Kidney (tissue), 14 donors: ENCODE measurements around the gene KCNJ5. TPM values are rescaled to one million over a fixed set of nuclear protein-coding genes. Genes with fewer than 3 reads are reported as not detected.
"Not testable (repeated sequence)": the region's sequence is repeated elsewhere in the genome, so short reads cannot be mapped to it uniquely, and the experiment has no call there.

Experiments
- DNase-seq, 5 donors: peaks; one replicate each; pipeline ENCODE4 v3.0.0-alpha.2; 2013 to 2020
- FAIRE-seq: peaks from 2 replicates; lab custom pipeline; 2012; peaks lifted over from hg19 to GRCh38; lab: Jason Lieb, UNC
- H3K27ac ChIP-seq, 2 donors: one replicate each; pipeline ENCODE4 v1.7.0; 2013; ENCODE audit warnings: low read depth in 2 of 2, low read length in 2 of 2, inconsistent platforms in 1 of 2
- H3K27me3 ChIP-seq: one replicate; pipeline ENCODE4 v1.7.1; 2013; ENCODE audit warnings: low read length, inconsistent platforms; ENCODE audit not compliant: control insufficient read depth, insufficient read depth
- H3K36me3 ChIP-seq, 3 donors: one replicate each; pipeline versions ENCODE4 v1.7.0 to v1.7.1; 2013; ENCODE audit warnings: low read length in 3 of 3, control low read depth in 1 of 3, inconsistent platforms in 1 of 3; ENCODE audit not compliant: insufficient read depth in 3 of 3, control insufficient read depth in 2 of 3
- H3K4me1 ChIP-seq, 3 donors: one replicate each; pipeline versions ENCODE4 v1.7.0 to v1.7.1; 2013; ENCODE audit warnings: low read length in 3 of 3, inconsistent platforms in 1 of 3, low read depth in 1 of 3; ENCODE audit not compliant: control insufficient read depth in 2 of 3, insufficient read depth in 2 of 3
- H3K4me3 ChIP-seq, 3 donors: one replicate each; pipeline versions ENCODE4 v1.7.0 to v1.8.1; 2013; ENCODE audit warnings: low read length in 3 of 3, control low read depth in 1 of 3, inconsistent platforms in 1 of 3
- H3K9ac ChIP-seq, 3 donors: one replicate each; pipeline versions ENCODE4 v1.7.0 to v1.7.1; 2013; ENCODE audit warnings: low read length in 3 of 3, control low read depth in 1 of 3, inconsistent platforms in 1 of 3
- H3K9me3 ChIP-seq, 3 donors: one replicate each; pipeline versions ENCODE4 v1.7.0 to v1.7.1; 2013; ENCODE audit warnings: low read length in 3 of 3, control low read depth in 1 of 3, inconsistent platforms in 1 of 3; ENCODE audit not compliant: control insufficient read depth in 2 of 3, insufficient read depth in 1 of 3
- intact Hi-C: fragments of 100-400 bp; cut with DNase I; formaldehyde crosslinking; loops from one replicate; pipeline ENCODE4 v1.11.1; 2022
- polyA plus RNA-seq: library from polyadenylated mRNA; stranded (reverse); fragments of 350-450 nt; fragmentation: Illumina TruSeq; extraction: RNeasy Lipid Tissue Mini Kit (QIAGEN cat#74804); gene quantifications from one replicate; pipeline ENCODE4 v1.2.3, GENCODE V29; 2014; ENCODE audit warnings: low read depth, low replicate concordance; ENCODE audit not compliant: insufficient read depth
- total RNA-seq: library from RNA; stranded (reverse); fragmentation: NEBNext Ultra II Directional; extraction: Animal tissue kit (Norgen Biotek cat#: 25700); gene quantifications from one replicate; pipeline ENCODE4 v1.2.1, GENCODE V29; 2021
- TF ChIP-seq, protein P1 (sequence below): IDR thresholded peaks from 3 replicates; pipeline ENCODE4 v1.5.1; 2012; ENCODE audit warnings: mild to moderate bottlenecking, moderate library complexity, borderline replicate concordance; ENCODE audit not compliant: insufficient read depth; ENCODE audit errors: extremely low read depth
- donor health status: control.
- donor health status: control.
- donor health status: control.
- donor health status: control.
- donor health status: control.
- donor health status: DM: yes; HTN: yes; CAD: no.
- donor health status: Normal renal cell carcinoma (clear cell type).

Gene KCNJ5
- total and polyA plus RNA-seq, 2 donors from 2014 or later = 5.7 to 6.5 TPM

DNA sequence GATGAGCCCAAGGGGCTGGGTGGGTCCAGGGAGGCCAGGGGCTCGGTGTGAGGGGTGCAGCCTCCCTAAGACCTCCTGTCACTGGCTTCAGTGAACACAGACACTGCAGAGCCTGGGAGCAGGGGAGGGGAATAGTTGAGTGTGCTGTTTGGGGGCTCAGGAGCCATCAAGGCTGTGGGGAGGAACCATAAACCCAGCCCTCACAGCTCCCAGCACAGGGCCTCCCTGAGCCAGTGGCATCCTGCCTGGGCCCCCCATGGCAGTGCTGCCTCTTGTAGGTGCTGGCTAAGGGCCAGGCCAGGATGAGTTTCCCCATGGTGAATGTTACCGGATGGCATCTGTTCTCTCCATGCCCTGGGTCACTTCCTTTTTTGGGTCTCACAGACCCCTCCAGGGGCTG is 25.5 kb downstream of the KCNJ5 start:
- no peak overlapping the region for H3K9ac ChIP-seq
- no peak overlapping the region for H3K4me3 ChIP-seq
- TF ChIP-seq, protein P1, sequence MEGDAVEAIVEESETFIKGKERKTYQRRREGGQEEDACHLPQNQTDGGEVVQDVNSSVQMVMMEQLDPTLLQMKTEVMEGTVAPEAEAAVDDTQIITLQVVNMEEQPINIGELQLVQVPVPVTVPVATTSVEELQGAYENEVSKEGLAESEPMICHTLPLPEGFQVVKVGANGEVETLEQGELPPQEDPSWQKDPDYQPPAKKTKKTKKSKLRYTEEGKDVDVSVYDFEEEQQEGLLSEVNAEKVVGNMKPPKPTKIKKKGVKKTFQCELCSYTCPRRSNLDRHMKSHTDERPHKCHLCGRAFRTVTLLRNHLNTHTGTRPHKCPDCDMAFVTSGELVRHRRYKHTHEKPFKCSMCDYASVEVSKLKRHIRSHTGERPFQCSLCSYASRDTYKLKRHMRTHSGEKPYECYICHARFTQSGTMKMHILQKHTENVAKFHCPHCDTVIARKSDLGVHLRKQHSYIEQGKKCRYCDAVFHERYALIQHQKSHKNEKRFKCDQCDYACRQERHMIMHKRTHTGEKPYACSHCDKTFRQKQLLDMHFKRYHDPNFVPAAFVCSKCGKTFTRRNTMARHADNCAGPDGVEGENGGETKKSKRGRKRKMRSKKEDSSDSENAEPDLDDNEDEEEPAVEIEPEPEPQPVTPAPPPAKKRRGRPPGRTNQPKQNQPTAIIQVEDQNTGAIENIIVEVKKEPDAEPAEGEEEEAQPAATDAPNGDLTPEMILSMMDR = no peak
- no peak overlapping the region for H3K27ac ChIP-seq
- no peaks in the 10 kb centered on the region for H3K36me3 ChIP-seq
- peaks cover 0 to 2% (median 0%) of the 10 kb centered on the region in 3 donors for H3K4me1 ChIP-seq
- H3K27me3 ChIP-seq = no peaks in the 10 kb centered on the region
- DNase-seq (peak in 1 of 5 donors; percentile 51), FAIRE-seq (no peak)
- intact Hi-C loops = no loop called here
- no peaks in the 10 kb centered on the region for H3K9me3 ChIP-seq

DNA sequence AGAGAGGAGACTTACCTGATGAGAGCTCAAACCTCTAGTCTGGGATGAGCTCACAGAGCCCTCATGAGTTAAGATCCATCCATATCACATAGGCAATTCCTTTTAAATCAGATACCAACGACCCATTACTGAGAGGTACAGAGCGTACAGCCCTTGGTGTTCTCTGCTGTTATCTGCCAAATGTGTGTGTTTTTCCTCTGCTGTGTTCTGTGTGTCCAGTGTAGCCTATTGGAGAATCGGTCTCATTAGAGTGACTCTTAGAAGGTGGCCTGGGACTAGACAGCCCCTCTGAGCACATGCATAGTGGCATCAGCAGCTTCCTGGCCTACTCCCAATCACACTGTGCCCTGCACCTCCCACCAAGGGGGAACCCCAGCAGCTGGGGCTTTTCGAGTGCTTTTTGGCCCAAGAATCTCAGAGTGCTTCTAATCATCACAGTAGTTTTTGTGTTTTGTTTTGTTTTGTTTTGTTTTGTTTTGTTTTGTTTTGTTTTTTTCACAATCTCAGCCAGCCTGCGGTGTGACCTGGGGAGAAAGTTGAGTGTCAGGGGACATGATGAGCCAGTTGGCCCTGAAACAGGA is 26.1 kb downstream of the KCNJ5 start:
- no peak for FAIRE-seq
- Histone ChIP-seq H3K4me1 (peaks cover 0 to 2% (median 0%) of the 10 kb centered on the region in 3 donors), H3K9ac (no peak overlapping the region), H3K27ac (no peak overlapping the region), H3K27me3 (no peaks in the 10 kb centered on the region), H3K36me3 (no peaks in the 10 kb centered on the region), H3K4me3 (no peak overlapping the region), H3K9me3 (no peaks in the 10 kb centered on the region)
- DNase-seq = peak in 1 of 5 donors; percentile 3
- TF ChIP-seq, protein P1 = no peak
- intact Hi-C loops = no loop called here

DNA sequence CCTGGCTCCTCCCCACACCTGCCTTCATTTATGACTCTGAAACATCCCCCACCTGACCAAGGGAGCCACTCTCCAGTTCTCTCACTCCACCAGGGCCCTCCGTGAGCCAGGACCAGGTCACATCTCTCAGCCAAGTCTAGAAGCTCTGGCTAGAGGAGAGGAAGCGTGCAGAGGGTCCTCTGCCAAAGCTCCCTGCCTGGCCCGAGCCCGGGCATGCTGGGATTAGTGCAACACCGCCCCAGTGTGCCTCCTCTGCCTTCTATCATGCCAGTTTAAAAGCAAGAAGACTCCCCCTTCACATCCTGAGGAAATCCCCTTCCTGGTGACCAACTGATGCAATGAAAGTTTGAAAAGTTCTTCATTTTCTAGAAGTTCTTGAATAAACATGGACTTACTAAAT is 28.1 kb downstream of the KCNJ5 start:
- no peak for FAIRE-seq
- no peaks in the 10 kb centered on the region for H3K27me3 ChIP-seq
- intact Hi-C loops = no loop called here
- peak in 1 of 5 donors; percentile 53 for DNase-seq
- H3K36me3 ChIP-seq = no peaks in the 10 kb centered on the region
- no peak overlapping the region for H3K27ac ChIP-seq
- H3K4me3 ChIP-seq = no peak overlapping the region
- H3K9ac ChIP-seq = no peak overlapping the region
- TF ChIP-seq, protein P1 = no peak
- no peaks in the 10 kb centered on the region for H3K9me3 ChIP-seq
- peaks cover 0 to 2% (median 0%) of the 10 kb centered on the region in 3 donors for H3K4me1 ChIP-seq

DNA sequence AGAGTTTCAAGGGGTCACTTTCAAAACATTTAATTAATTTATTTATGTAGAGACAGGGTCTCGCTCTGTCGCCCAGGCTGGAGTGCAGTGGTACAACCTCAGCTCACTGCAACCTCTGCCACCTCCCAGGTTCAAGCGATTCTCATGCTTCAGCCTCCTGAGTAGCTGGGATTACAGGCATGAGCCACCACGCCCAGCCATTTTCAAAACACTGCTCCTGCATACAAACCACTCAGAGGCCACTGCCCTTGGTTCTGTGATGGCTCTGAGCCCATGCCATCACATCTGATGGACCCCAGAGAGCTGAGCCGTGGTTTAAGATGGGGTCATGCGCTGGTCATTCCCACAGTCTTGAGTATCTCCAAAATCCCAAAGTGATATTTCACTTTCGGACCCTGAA is 28.5 kb downstream of the KCNJ5 start:
- H3K9ac ChIP-seq, intact Hi-C loops, H3K36me3 ChIP-seq, H3K27me3 ChIP-seq, H3K9me3 ChIP-seq, FAIRE-seq, H3K4me1 ChIP-seq, H3K27ac ChIP-seq, H3K4me3 ChIP-seq: not testable (repeated sequence)
- DNase-seq = peak in 1 of 5 donors; percentile 4
